Measurements from ENCODE around the gene POLK. TPM values are rescaled to one million over a fixed set of nuclear protein-coding genes. Genes with fewer than 3 reads are reported as not detected.

Gene POLK
- total RNA-seq, 2 donors from 2014 or later, result 11.3 to 14.8 TPM

GRCh38 chr5:75475364-75475763 is 36.3 kb upstream of the POLK start:
- Mint-ChIP-seq H3K36me3 (ENCODE audit: low read depth) (peaks cover 21% of the 10 kb centered on the region), H3K4me1 (peaks cover 41% of the 10 kb centered on the region), H3K9me3 (no peaks in the 10 kb centered on the region), H3K27me3 (ENCODE audit: insufficient read depth) (no peaks in the 10 kb centered on the region), H3K4me3 (no peak overlapping the region), H3K27ac (peak overlapping the region; percentile 75)
- Histone ChIP-seq H3K27ac (ENCODE audit: low read depth, low read length) (no peak overlapping the region), H3K9me3 (ENCODE audit: control insufficient read depth, low read length) (peaks cover 19% of the 10 kb centered on the region), H3K9ac (ENCODE audit: extremely low read depth, low read length, poor library complexity, severe bottlenecking) (no peak overlapping the region), H3K27me3 (ENCODE audit: control insufficient read depth, insufficient read depth, low read length, poor library complexity, severe bottlenecking) (no peaks in the 10 kb centered on the region), H3K36me3 (ENCODE audit: control insufficient read depth, insufficient read depth, low read length) (peaks cover 6% of the 10 kb centered on the region), H3K4me1 (ENCODE audit: control insufficient read depth, insufficient read depth, low read length) (peaks cover 7% of the 10 kb centered on the region), H3K4me3 (ENCODE audit: low read length) (no peak overlapping the region)
- 57 to 80% methylated on average over 3 to 4 of the region's 4 CpGs for WGBS, 2 experiments (ENCODE audit: insufficient coverage in 1 of 2, insufficient read length in 1 of 2)
- DNase-seq, result no peak
- TF ChIP-seq CTCF (conservative IDR thresholded peaks at IDR 0.05), result no peak

GRCh38 chr5:75481024-75481423 is 30.7 kb upstream of the POLK start:
- TF ChIP-seq CTCF (conservative IDR thresholded peaks at IDR 0.05), result no peak
- Histone ChIP-seq H3K4me3 (ENCODE audit: low read length) (no peak overlapping the region), H3K27me3 (ENCODE audit: control insufficient read depth, insufficient read depth, low read length, poor library complexity, severe bottlenecking) (no peaks in the 10 kb centered on the region), H3K9me3 (ENCODE audit: control insufficient read depth, low read length) (peaks cover 5% of the 10 kb centered on the region), H3K9ac (ENCODE audit: extremely low read depth, low read length, poor library complexity, severe bottlenecking) (no peak overlapping the region), H3K4me1 (ENCODE audit: control insufficient read depth, insufficient read depth, low read length) (peaks cover 6% of the 10 kb centered on the region), H3K36me3 (ENCODE audit: control insufficient read depth, insufficient read depth, low read length) (peaks cover 7% of the 10 kb centered on the region), H3K27ac (ENCODE audit: low read depth, low read length) (no peak overlapping the region)
- 90 to 100% methylated on average over 3 to 4 of the region's 4 CpGs for WGBS, 2 experiments (ENCODE audit: insufficient coverage in 1 of 2, insufficient read length in 1 of 2)
- Mint-ChIP-seq H3K4me1 (peaks cover 38% of the 10 kb centered on the region), H3K36me3 (ENCODE audit: low read depth) (peaks cover 17% of the 10 kb centered on the region), H3K9me3 (peaks cover 3% of the 10 kb centered on the region), H3K27me3 (ENCODE audit: insufficient read depth) (no peaks in the 10 kb centered on the region), H3K27ac (peak overlapping the region; percentile 1), H3K4me3 (no peak overlapping the region)
- no peak for DNase-seq

- peaks cover 19% of the 10 kb centered on the region for H3K9me3 ChIP-seq (ENCODE audit: control insufficient read depth, low read length)
- H3K4me1 Mint-ChIP-seq, result peaks cover 25% of the 10 kb centered on the region
- no peak for TF ChIP-seq CTCF (conservative IDR thresholded peaks at IDR 0.05)
- peaks cover 18% of the 10 kb centered on the region for H3K9me3 Mint-ChIP-seq
- WGBS, 2 experiments (ENCODE audit: insufficient coverage in 1 of 2, insufficient read length in 1 of 2), result 70 to 79% methylated on average over 3 of the region's 3 CpGs
- H3K4me1 ChIP-seq (ENCODE audit: control insufficient read depth, insufficient read depth, low read length), result no peaks in the 10 kb centered on the region
- H3K9ac ChIP-seq (ENCODE audit: extremely low read depth, low read length, poor library complexity, severe bottlenecking), result no peak overlapping the region
- no peaks in the 10 kb centered on the region for H3K27me3 Mint-ChIP-seq (ENCODE audit: insufficient read depth)
- H3K27me3 ChIP-seq (ENCODE audit: control insufficient read depth, insufficient read depth, low read length, poor library complexity, severe bottlenecking), result no peaks in the 10 kb centered on the region
- H3K27ac ChIP-seq (ENCODE audit: low read depth, low read length), result no peak overlapping the region
- peaks cover 9% of the 10 kb centered on the region for H3K36me3 ChIP-seq (ENCODE audit: control insufficient read depth, insufficient read depth, low read length)
- H3K27ac Mint-ChIP-seq, result no peak overlapping the region
- H3K36me3 Mint-ChIP-seq (ENCODE audit: low read depth), result peaks cover 30% of the 10 kb centered on the region
- no peak overlapping the region for H3K4me3 ChIP-seq (ENCODE audit: low read length)
- DNase-seq, result peak; percentile 50
- H3K4me3 Mint-ChIP-seq, result no peak overlapping the region
Observed at GRCh38 chr5:75482482-75482881, 29.2 kb upstream of the POLK start.
